A549 (cell line): Measurements from ENCODE around the gene MR1. TPM values are rescaled to one million over a fixed set of nuclear protein-coding genes. Genes with fewer than 3 reads are reported as not detected.

ENCODE experiments used
- ATAC-seq, 2 experiments: fragments of 200-7000 bp in 1 of 2; fragments of >200 bp in 1 of 2; cut with Nextera tagmentation in 1 of 2; cut with Tn5 transposase in 1 of 2; 3 replicates each; pipeline versions ENCODE4 v1.8.0 to v1.9.1; 2018 to 2020; ENCODE audit warnings: mild to moderate bottlenecking in 1 of 2, moderate library complexity in 1 of 2
- CTCF ChIA-PET: fragments of 300-600 bp; sonication (Branson Sonifier 250); formaldehyde crosslinking; extraction: SDS; loops from one replicate; lab custom pipeline; 2021; ENCODE audit warnings: antibody characterized with exemption, inconsistent platforms; lab: Yijun Ruan, JAX
- POLR2A ChIA-PET: fragments of 350-600 bp; formaldehyde crosslinking; extraction: SDS; loops from one replicate; lab custom pipeline; 2021; ENCODE audit warnings: antibody characterized with exemption, inconsistent platforms; lab: Yijun Ruan, JAX
- DNase-seq, 2 experiments: peaks; one replicate each; pipeline versions ENCODE4 v3.0.0 to v3.0.0-alpha.2; 2011 to 2016; ENCODE audit warnings: low read depth in 1 of 2, low spot score in 1 of 2
- FAIRE-seq: peaks from 2 replicates; lab custom pipeline; 2011; peaks lifted over from hg19 to GRCh38; lab: Jason Lieb, UNC
- H3K27ac ChIP-seq, 2 experiments: fragments of >200 bp; sonication (Bioruptor Twin); formaldehyde crosslinking; 3 replicates each; pipeline ENCODE4 v1.5.1; 2016 to 2017
- H3K4me1 ChIP-seq: fragments of >200 bp; sonication (Bioruptor Twin); formaldehyde crosslinking; 3 replicates; pipeline ENCODE4 v1.6.1; 2016
- H3K4me2 ChIP-seq: fragments of >200 bp; sonication (Bioruptor Twin); formaldehyde crosslinking; 3 replicates; pipeline ENCODE4 v1.6.1; 2016
- H3K4me3 ChIP-seq: fragments of >200 bp; sonication (Bioruptor Twin); formaldehyde crosslinking; 3 replicates; pipeline ENCODE4 v1.5.1; 2016
- H3K9me3 ChIP-seq: fragments of >200 bp; sonication (Bioruptor Twin); formaldehyde crosslinking; 3 replicates; pipeline ENCODE4 v1.6.1; 2016
- CHD2 ChIP-seq: fragments of 150-350 bp; IDR thresholded peaks from 2 replicates; pipeline ENCODE4 v1.6.1; 2014; ENCODE audit warnings: low read length; ENCODE audit not compliant: partially characterized antibody
- CHD4 ChIP-seq: fragments of 200-600 bp; sonication (generic); IDR thresholded peaks from 2 replicates; pipeline ENCODE4 v1.6.1; 2016; ENCODE audit warnings: antibody characterized with exemption, mild to moderate bottlenecking, borderline replicate concordance
- EHF ChIP-seq: fragments of 250-450 bp; sonication (Bioruptor Pico); IDR thresholded peaks from 2 replicates; pipeline ENCODE4 v1.5.0; 2020; ENCODE audit warnings: mild to moderate bottlenecking
- ESRRA ChIP-seq: fragments of 150-350 bp; IDR thresholded peaks from 2 replicates; pipeline ENCODE4 v1.6.1; 2014; ENCODE audit warnings: mild to moderate bottlenecking, low read length, borderline replicate concordance
- FOSB ChIP-seq: fragments of 250-450 bp; sonication (Bioruptor Pico); IDR thresholded peaks from 2 replicates; pipeline ENCODE4 v1.5.0; 2020; ENCODE audit warnings: mild to moderate bottlenecking, moderate library complexity
- HEYL ChIP-seq: fragments of 250-450 bp; sonication (Bioruptor Pico); IDR thresholded peaks from 2 replicates; pipeline ENCODE4 v1.8.0; 2021; ENCODE audit warnings: mild to moderate bottlenecking, moderate library complexity
- HOXA7 ChIP-seq: fragments of 250-450 bp; sonication (Bioruptor Pico); IDR thresholded peaks from 2 replicates; pipeline ENCODE4 v1.5.0; 2020; ENCODE audit warnings: mild to moderate bottlenecking, moderate library complexity
- KDM1A ChIP-seq: fragments of 200-600 bp; sonication (generic); IDR thresholded peaks from 2 replicates; pipeline ENCODE4 v1.6.1; 2016; ENCODE audit warnings: low read depth, mild to moderate bottlenecking
- MAZ ChIP-seq: fragments of 150-350 bp; IDR thresholded peaks from 2 replicates; pipeline ENCODE4 v1.6.1; 2014; ENCODE audit warnings: antibody characterized with exemption, low read depth, low read length, borderline replicate concordance
- NFE2L2 ChIP-seq: fragments of 150-350 bp; conservative IDR thresholded peaks from 2 replicates; pipeline ENCODE4 v1.6.1; 2014; ENCODE audit warnings: low read length
- PHF8 ChIP-seq: fragments of 200-600 bp; sonication (generic); IDR thresholded peaks from 2 replicates; pipeline ENCODE4 v1.6.1; 2016; ENCODE audit warnings: low read depth, mild to moderate bottlenecking, antibody characterized with exemption, moderate library complexity, borderline replicate concordance
- POLR2AphosphoS2 ChIP-seq: conservative IDR thresholded peaks from 2 replicates; pipeline ENCODE4 v1.6.1; 2012; ENCODE audit warnings: low read length, improper control_type of control experiment, inconsistent platforms
- RARB ChIP-seq: fragments of 250-450 bp; sonication (Bioruptor Pico); IDR thresholded peaks from 2 replicates; pipeline ENCODE4 v1.8.0; 2021; ENCODE audit warnings: mild to moderate bottlenecking, moderate library complexity
- RCOR1 ChIP-seq: fragments of 150-350 bp; IDR thresholded peaks from 2 replicates; pipeline ENCODE4 v1.6.1; 2014; ENCODE audit warnings: antibody characterized with exemption, low read length, low read depth
- RFX5 ChIP-seq: fragments of 450-650 bp; IDR thresholded peaks from 2 replicates; pipeline ENCODE4 v1.7.1; 2014; ENCODE audit warnings: antibody characterized with exemption, mild to moderate bottlenecking, moderate library complexity
- SREBF2 ChIP-seq: fragments of 450-650 bp; IDR thresholded peaks from 2 replicates; pipeline ENCODE4 v1.6.1; 2014; ENCODE audit warnings: mild to moderate bottlenecking, moderate library complexity
- TFCP2L1 ChIP-seq: fragments of 250-450 bp; sonication (Bioruptor Pico); IDR thresholded peaks from 2 replicates; pipeline ENCODE4 v1.5.0; 2021; ENCODE audit warnings: mild to moderate bottlenecking
- ZC3H11A ChIP-seq: fragments of 450-650 bp; IDR thresholded peaks from 2 replicates; pipeline ENCODE4 v1.6.1; 2014; ENCODE audit warnings: antibody characterized with exemption, mild to moderate bottlenecking
- WGBS: methylation state at CpG from one replicate; pipeline ENCODE4 v1.1.6; 2017; ENCODE audit errors: missing lambda C conversion rate; 5-methylcytosine and 5-hydroxymethylcytosine counted together
- polyA plus RNA-seq, 4 experiments: library from polyadenylated mRNA; depleted of rRNA in 3 of 4; stranded (reverse); fragments of >200 nt; fragmentation: RNase III in 1 of 4; extraction: RNeasy Plus Mini Kit Qiagen cat#74134 plus additional on column Dnase treatment in 1 of 4; gene quantifications; 2 replicates in 3 of 4; 3 replicates in 1 of 4; pipeline ENCODE4 v1.2.3, GENCODE V29; 2011 to 2017
- TF ChIP-seq, protein P1 (sequence below): fragments of >200 bp; sonication (Bioruptor Twin); formaldehyde crosslinking; IDR thresholded peaks from 2 replicates; pipeline ENCODE4 v1.6.1; 2016
- TF ChIP-seq, protein P2 (sequence below): fragments of 250-450 bp; sonication (Bioruptor Pico); IDR thresholded peaks from 2 replicates; pipeline ENCODE4 v1.5.0; 2020; ENCODE audit warnings: low read depth, mild to moderate bottlenecking, moderate library complexity
- TF ChIP-seq, protein P3 (sequence below): fragments of 450-650 bp; IDR thresholded peaks from 2 replicates; pipeline ENCODE4 v1.6.1; 2014; ENCODE audit warnings: antibody characterized with exemption
- TF ChIP-seq, protein P4 (sequence below): IDR thresholded peaks from 2 replicates; pipeline ENCODE4 v1.6.1; 2012; ENCODE audit warnings: low read depth, borderline replicate concordance
- TF ChIP-seq, protein P5 (sequence below): fragments of 250-450 bp; sonication (Bioruptor Pico); IDR thresholded peaks from 2 replicates; pipeline ENCODE4 v1.5.0; 2021; ENCODE audit warnings: mild to moderate bottlenecking, moderate library complexity, borderline replicate concordance

Gene MR1
- polyA plus RNA-seq, 2 of the 4 experiments (the other 2 are of a cell fraction) = 8.3 to 17.2 TPM

DNA sequence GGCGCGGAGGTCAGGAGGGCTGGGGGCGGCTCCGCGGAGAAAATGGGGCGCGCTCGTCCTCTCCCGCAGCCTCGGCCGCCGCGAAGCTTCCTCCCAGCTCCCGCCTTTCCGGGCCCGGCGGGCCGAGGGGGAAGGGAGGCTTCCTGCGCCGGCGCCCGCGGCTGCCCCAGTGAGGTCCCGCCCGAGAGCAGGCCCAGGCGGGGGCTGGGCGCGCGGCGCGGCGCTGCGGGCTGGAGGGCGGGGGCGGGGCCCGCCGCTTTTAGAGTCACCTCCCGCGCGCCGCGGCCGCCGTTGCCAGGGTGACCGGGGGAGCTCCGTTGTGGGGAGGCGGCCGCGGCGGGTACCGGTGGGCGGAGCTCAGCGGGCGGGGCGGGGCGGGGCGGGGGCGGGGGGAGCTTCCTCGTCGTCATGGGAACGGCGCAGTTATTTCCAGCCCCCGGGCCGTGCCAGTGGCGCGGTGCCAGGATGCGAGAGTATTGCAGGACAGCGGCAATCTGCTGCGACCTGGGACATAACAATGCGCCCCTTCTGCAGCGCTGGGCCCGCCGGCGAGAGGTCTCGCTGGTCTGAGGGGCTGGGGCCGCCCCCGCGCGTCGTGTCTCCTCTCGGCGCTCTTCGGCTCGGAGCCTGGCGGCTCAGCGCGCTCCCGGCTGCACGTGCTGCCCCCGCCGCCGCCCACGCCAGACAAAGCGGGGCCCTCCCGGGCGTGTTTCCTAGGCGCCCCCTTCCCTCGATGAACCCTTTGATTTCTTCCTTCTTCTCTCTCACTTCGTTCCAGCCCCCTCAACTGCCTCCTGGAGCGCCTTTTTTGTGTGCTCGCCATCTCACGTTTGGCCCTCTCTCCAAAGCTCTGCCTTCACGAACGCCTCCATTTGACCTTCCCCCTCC, 71.6 kb downstream of the MR1 start (continued):
- TF ChIP-seq TFCP2L1 (peak; percentile 74; the same call in 1 of the 2 replicates), RFX5 (no peak), KDM1A (no peak)
- TF ChIP-seq, all 56 proteins: peak for 20

DNA sequence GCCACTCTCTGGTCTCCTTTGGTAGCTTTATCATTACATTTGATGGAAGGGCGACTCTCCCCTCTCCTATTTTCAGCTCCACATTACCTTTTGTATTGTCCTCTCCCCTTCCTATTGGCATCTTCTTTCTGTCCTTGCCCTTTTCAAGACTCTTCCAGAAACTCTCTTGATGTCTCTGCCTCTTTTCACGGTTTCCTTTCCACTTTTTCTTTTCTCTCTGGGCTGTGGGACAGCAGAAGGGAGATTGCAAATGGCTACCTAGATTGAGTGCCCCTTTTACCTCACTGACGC, 72.2 kb downstream of the MR1 start:
- peaks cover 89% of the 10 kb centered on the region for H3K4me1 ChIP-seq
- H3K27ac ChIP-seq = peak overlapping the region; percentile 85 to 98
- ChIA-PET POLR2A (interaction anchor here (1.0 to 2.4 kb wide), 5 partner anchors 9 to 37 kb away, joined by 3 to 45 read pairs (median 7); no protein-coding TSS in a partner anchor), CTCF (interaction anchor here (1.3 to 48.3 kb wide), 8 partner anchors 9 to 84 kb away, joined by 3 to 774 read pairs (median 6); no protein-coding TSS in a partner anchor)
- H3K4me3 ChIP-seq = peak overlapping the region; percentile 65; the same call in 2 of the 3 replicates
- no peak for ATAC-seq
- no peaks in the 10 kb centered on the region for H3K9me3 ChIP-seq
- peak overlapping the region; percentile 98 for H3K4me2 ChIP-seq
- TF ChIP-seq ESRRA = no peak
- TF ChIP-seq POLR2AphosphoS2 = no peak
- TF ChIP-seq HEYL (CRISPR knock-in tag) = no peak
- TF ChIP-seq ZC3H11A = no peak
- TF ChIP-seq, protein P1, sequence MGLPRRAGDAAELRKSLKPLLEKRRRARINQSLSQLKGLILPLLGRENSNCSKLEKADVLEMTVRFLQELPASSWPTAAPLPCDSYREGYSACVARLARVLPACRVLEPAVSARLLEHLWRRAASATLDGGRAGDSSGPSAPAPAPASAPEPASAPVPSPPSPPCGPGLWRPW = no peak
- TF ChIP-seq, protein P2, sequence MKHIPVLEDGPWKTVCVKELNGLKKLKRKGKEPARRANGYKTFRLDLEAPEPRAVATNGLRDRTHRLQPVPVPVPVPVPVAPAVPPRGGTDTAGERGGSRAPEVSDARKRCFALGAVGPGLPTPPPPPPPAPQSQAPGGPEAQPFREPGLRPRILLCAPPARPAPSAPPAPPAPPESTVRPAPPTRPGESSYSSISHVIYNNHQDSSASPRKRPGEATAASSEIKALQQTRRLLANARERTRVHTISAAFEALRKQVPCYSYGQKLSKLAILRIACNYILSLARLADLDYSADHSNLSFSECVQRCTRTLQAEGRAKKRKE = no peak
- no peak for TF ChIP-seq RCOR1
- TF ChIP-seq PHF8 = no peak
- no peak for TF ChIP-seq RFX5
- no peak for TF ChIP-seq EHF (CRISPR knock-in tag)
- TF ChIP-seq NFE2L2 = no peak
- no peak for TF ChIP-seq TFCP2L1
- no peak for TF ChIP-seq MAZ
- TF ChIP-seq CHD4 = no peak
- TF ChIP-seq RARB (CRISPR knock-in tag) = no peak
- no peak for FAIRE-seq
- DNase-seq = no peak
- 86% methylated on average over 3 of the region's 3 CpGs for WGBS

DNA sequence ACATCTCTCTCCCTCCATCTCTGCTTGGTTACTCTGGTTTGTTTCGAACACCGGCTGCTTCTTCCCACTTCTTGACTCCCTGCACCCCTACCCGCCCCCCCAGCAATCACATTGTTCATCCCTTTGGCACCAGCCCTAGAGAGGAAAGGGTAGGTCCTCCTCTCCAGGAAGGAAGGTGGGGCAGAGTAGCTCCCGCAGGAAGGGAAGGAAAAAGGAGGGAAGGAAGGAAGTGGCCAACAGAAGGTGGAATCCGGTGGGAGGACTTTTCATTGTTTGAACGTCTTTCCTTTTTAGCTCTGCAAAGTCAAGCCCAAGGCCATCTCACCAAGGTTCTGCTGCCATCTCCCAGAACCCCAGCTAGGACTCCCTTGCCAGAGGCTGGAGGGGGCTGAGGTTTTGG, 72.7 kb downstream of the MR1 start:
- H3K9me3 ChIP-seq = no peaks in the 10 kb centered on the region
- TF ChIP-seq SREBF2 = no peak
- TF ChIP-seq, all 56 proteins: peak for 0
- H3K4me1 ChIP-seq = peaks cover 89% of the 10 kb centered on the region
- 82% methylated on average over 6 of the region's 6 CpGs for WGBS
- peak overlapping the region; percentile 85 to 98; a peak in 5 of 6 replicates for H3K27ac ChIP-seq
- ATAC-seq = no peak
- ChIA-PET POLR2A (interaction anchor here (1.4 kb wide), 1 partner anchor 18 kb away, joined by 8 read pairs; the partner anchor contains the start of gene IER5), CTCF (interaction anchor here (1.5 to 48.3 kb wide), 6 partner anchors 8 to 85 kb away, joined by 5 to 774 read pairs (median 24); no protein-coding TSS in a partner anchor)
- no peak for FAIRE-seq
- DNase-seq = no peak
- peak overlapping the region; percentile 98; the same call in 2 of the 3 replicates for H3K4me2 ChIP-seq
- H3K4me3 ChIP-seq = no peak overlapping the region

DNA sequence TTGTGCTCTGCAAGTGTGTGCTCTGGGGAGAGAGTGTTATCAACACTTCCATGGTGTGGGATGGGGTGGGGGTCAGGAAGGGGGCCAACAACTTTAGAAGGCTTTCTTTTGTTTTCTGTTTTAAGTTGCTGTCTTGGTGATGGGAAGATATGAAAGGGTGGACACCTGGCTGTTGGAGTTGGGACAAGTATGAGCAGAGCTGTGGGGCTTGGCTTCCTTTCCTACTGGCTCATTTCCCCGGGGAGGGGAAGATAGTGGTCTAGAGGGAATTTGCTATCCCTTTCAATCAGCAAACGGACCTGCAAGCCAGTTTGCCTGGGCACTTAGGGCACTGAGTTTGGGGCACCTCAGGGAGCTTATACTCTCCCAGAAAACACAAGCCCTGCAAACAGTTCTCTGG, 73.9 kb downstream of the MR1 start:
- no peaks in the 10 kb centered on the region for H3K9me3 ChIP-seq
- ChIA-PET CTCF (interaction anchor here (1.3 to 48.3 kb wide), 5 partner anchors 7 to 226 kb away, joined by 3 to 774 read pairs (median 15); no protein-coding TSS in a partner anchor), POLR2A (interaction anchor here (0.8 to 1.4 kb wide), 6 partner anchors 9 to 34 kb away, joined by 3 to 8 read pairs (median 4); partner anchors contain the start of gene IER5)
- peak overlapping the region; percentile 63 for H3K4me2 ChIP-seq
- H3K27ac ChIP-seq = peak overlapping the region; percentile 93 to 98
- no peak for FAIRE-seq
- 53% methylated on average over 2 of the region's 2 CpGs for WGBS
- no peak for DNase-seq
- H3K4me3 ChIP-seq = no peak overlapping the region
- peaks cover 87% of the 10 kb centered on the region for H3K4me1 ChIP-seq
- no peak for ATAC-seq
- TF ChIP-seq FOSB (CRISPR knock-in tag) (no peak), CHD2 (no peak), HOXA7 (CRISPR knock-in tag) (no peak), CHD4 (no peak), TFCP2L1 (no peak), HEYL (CRISPR knock-in tag) (no peak), ESRRA (no peak), MAZ (no peak), KDM1A (no peak)
- TF ChIP-seq, protein P3, sequence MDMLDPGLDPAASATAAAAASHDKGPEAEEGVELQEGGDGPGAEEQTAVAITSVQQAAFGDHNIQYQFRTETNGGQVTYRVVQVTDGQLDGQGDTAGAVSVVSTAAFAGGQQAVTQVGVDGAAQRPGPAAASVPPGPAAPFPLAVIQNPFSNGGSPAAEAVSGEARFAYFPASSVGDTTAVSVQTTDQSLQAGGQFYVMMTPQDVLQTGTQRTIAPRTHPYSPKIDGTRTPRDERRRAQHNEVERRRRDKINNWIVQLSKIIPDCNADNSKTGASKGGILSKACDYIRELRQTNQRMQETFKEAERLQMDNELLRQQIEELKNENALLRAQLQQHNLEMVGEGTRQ = no peak
- TF ChIP-seq, protein P4, sequence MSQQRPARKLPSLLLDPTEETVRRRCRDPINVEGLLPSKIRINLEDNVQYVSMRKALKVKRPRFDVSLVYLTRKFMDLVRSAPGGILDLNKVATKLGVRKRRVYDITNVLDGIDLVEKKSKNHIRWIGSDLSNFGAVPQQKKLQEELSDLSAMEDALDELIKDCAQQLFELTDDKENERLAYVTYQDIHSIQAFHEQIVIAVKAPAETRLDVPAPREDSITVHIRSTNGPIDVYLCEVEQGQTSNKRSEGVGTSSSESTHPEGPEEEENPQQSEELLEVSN = no peak
- TF ChIP-seq, protein P5, sequence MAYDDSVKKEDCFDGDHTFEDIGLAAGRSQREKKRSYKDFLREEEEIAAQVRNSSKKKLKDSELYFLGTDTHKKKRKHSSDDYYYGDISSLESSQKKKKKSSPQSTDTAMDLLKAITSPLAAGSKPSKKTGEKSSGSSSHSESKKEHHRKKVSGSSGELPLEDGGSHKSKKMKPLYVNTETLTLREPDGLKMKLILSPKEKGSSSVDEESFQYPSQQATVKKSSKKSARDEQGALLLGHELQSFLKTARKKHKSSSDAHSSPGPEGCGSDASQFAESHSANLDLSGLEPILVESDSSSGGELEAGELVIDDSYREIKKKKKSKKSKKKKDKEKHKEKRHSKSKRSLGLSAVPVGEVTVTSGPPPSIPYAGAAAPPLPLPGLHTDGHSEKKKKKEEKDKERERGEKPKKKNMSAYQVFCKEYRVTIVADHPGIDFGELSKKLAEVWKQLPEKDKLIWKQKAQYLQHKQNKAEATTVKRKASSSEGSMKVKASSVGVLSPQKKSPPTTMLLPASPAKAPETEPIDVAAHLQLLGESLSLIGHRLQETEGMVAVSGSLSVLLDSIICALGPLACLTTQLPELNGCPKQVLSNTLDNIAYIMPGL (CRISPR knock-in tag) = no peak
